Suprapubic skin (tissue), 4 donors: Measurements from ENCODE around the gene NXNL1.

Experiments
- POLR2A ChIP-seq, 2 donors: fragments of 450-650 bp; IDR thresholded peaks; one replicate each; pipeline ENCODE4 v1.6.1; 2017; ENCODE audit warnings: antibody characterized with exemption in 2 of 2, mild to moderate bottlenecking in 2 of 2, moderate library complexity in 2 of 2
- POLR2AphosphoS5 ChIP-seq, 3 donors: sonication (generic); formaldehyde crosslinking; IDR thresholded peaks; one replicate each; pipeline ENCODE4 v1.6.1; 2017; ENCODE audit warnings: antibody characterized with exemption in 3 of 3
- TF ChIP-seq, protein P1 (sequence below), 2 donors: fragments of 200-600 bp in 1 of 2; fragments of 450-650 bp in 1 of 2; sonication (generic) in 1 of 2; IDR thresholded peaks; one replicate each; pipeline ENCODE4 v1.5.1; 2016 to 2019; ENCODE audit warnings: antibody characterized with exemption in 2 of 2, mild to moderate bottlenecking in 1 of 2, moderate library complexity in 1 of 2

DNA sequence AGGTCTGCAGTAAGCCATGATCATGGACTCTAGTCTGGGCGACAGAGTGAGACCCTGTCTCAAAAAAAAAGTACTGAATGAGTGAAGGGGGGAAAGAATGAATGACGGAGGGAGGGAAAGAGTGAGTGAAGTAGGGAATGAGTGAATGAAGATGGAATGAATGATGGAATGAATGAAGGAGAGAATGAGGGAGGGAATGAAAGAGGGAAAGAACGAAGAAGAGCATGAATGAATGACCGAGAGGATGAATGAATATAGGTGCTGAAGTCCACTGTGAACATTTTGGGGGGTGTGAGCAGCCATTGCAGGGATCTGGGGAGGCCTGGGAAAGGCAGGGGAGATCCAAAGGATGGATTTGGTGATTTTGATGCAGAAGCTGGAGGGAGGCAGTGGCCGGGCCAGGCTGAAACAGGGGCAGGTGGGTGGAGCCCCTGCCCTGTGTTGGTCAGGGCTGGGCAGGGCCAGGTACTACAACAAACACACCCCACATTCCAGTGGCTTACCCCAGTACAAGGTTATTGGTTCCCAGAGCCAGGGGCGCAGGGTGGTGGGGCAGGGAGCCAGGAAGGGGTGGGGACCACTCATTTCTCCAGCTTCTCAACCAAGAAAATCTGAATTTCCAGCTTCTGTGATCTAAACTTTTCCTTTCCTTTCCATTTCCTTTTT is 23.9 kb upstream of the NXNL1 start:
- TF ChIP-seq, protein P1, sequence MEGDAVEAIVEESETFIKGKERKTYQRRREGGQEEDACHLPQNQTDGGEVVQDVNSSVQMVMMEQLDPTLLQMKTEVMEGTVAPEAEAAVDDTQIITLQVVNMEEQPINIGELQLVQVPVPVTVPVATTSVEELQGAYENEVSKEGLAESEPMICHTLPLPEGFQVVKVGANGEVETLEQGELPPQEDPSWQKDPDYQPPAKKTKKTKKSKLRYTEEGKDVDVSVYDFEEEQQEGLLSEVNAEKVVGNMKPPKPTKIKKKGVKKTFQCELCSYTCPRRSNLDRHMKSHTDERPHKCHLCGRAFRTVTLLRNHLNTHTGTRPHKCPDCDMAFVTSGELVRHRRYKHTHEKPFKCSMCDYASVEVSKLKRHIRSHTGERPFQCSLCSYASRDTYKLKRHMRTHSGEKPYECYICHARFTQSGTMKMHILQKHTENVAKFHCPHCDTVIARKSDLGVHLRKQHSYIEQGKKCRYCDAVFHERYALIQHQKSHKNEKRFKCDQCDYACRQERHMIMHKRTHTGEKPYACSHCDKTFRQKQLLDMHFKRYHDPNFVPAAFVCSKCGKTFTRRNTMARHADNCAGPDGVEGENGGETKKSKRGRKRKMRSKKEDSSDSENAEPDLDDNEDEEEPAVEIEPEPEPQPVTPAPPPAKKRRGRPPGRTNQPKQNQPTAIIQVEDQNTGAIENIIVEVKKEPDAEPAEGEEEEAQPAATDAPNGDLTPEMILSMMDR (IDR thresholded peaks at IDR 0.05), result no peak
- no peak for TF ChIP-seq POLR2AphosphoS5 (IDR thresholded peaks at IDR 0.05)
- no peak for TF ChIP-seq POLR2A (IDR thresholded peaks at IDR 0.05)
